Coronary artery (tissue), 2 donors: Measurements from ENCODE around the gene CGNL1.
A peak's percentile ranks its signal among the peaks of the same experiment; 100 is the strongest.

ENCODE experiments used
- DNase-seq: peaks from one replicate; pipeline ENCODE4 v3.0.0-alpha.2; 2017; ENCODE audit warnings: low spot score
- H3K27ac ChIP-seq, 2 donors: fragments of 200-600 bp; sonication (generic); one replicate each; pipeline ENCODE4 v1.5.1; 2016 to 2019
- H3K4me3 ChIP-seq: fragments of 200-600 bp; sonication (generic); 2 replicates; pipeline ENCODE4 v1.5.1; 2016; ENCODE audit warnings: mild to moderate bottlenecking, moderate library complexity
- CTCF ChIP-seq: fragments of 200-600 bp; sonication (generic); IDR thresholded peaks from one replicate; pipeline ENCODE4 v1.5.1; 2019; ENCODE audit warnings: antibody characterized with exemption

Gene CGNL1

DNA sequence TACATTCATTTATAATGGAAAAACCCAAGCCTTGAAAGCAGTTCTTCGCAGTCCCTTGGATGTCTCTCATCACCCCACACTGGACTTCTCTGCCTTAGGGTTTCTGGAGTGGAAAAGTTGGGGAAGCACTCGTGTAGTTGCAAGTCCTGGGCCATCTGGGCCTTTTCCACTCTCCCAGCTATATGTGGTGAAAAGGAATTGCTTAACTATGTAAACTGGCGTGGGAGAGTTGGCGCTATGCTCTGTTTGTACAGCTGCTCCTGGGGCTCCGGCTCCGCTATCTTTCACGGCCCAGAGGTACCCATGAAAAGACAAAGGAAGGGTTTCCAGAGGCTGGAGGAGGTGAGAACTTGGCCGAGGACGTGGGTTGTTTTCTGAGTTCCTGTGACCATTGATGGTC lies 134.3 kb downstream of the CGNL1 start:
- Histone ChIP-seq H3K27ac (peak overlapping the region; percentile 9 to 18), H3K4me3 (no peak overlapping the region)
- no peak for DNase-seq
- no peak for TF ChIP-seq CTCF

GRCh38 chr15:57516327-57517029 lies 140.2 kb downstream of the CGNL1 start:
- H3K4me3 ChIP-seq = no peak overlapping the region
- TF ChIP-seq CTCF = no peak
- H3K27ac ChIP-seq = no peak overlapping the region
- DNase-seq = no peak

- no peak for TF ChIP-seq CTCF
- H3K27ac ChIP-seq = no peak overlapping the region
- no peak overlapping the region for H3K4me3 ChIP-seq
- no peak for DNase-seq
These were observed 140.8 kb downstream of the CGNL1 start for GRCh38 chr15:57517030-57517671.

DNA sequence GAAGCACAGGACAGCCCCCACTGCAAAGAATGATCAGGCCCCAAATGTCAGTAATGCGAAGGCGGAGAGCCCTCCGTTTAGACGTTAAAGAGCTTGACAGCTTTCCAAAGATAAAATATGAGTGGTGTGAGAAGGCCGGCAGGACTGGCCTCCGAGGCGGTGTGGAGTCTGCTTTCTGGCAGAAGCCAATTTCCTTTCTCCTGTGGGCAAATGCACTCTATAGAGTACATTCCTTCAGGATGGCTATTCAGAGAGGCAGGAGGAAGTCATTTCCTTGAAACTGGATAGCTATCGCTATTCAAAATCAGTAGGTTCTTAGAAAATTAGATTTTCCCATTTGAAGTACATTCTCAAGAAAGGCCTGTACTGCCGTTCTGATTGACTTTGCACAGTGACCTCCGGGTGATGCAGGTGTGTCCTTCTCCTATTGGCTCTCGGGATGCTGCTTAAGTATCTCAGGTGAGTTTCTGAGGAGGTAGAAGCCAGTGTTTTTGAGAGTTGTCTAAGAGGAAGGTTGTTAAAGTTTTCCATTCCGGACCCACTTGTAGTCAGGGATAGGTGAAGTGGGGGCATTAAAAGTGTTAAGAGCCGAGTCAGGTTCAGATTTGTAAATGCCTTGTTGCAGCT lies 142.6 kb downstream of the CGNL1 start:
- Histone ChIP-seq H3K4me3 (no peak overlapping the region), H3K27ac (no peak overlapping the region)
- TF ChIP-seq CTCF = no peak
- DNase-seq = no peak

GRCh38 chr15:57519806-57520205 lies 143.5 kb downstream of the CGNL1 start:
- Histone ChIP-seq H3K27ac (no peak overlapping the region), H3K4me3 (no peak overlapping the region)
- no peak for DNase-seq
- TF ChIP-seq CTCF = no peak

- DNase-seq = no peak
- TF ChIP-seq CTCF = no peak
- H3K27ac ChIP-seq = no peak overlapping the region
- no peak overlapping the region for H3K4me3 ChIP-seq
These were observed 145.2 kb downstream of the CGNL1 start for GRCh38 chr15:57521503-57521902.
